GM20000 (cell line): Measurements from ENCODE around the gene KANK2.

Source experiments
- DNase-seq: peaks from one replicate; pipeline ENCODE4 v3.0.0; 2012; ENCODE audit warnings: low spot score
- TF ChIP-seq, protein P1 (sequence below): IDR thresholded peaks from 2 replicates; pipeline ENCODE4 v1.5.1; 2012; ENCODE audit warnings: mild to moderate bottlenecking, control low read depth; ENCODE audit errors: extremely low read depth, missing control alignments

Gene KANK2

DNA sequence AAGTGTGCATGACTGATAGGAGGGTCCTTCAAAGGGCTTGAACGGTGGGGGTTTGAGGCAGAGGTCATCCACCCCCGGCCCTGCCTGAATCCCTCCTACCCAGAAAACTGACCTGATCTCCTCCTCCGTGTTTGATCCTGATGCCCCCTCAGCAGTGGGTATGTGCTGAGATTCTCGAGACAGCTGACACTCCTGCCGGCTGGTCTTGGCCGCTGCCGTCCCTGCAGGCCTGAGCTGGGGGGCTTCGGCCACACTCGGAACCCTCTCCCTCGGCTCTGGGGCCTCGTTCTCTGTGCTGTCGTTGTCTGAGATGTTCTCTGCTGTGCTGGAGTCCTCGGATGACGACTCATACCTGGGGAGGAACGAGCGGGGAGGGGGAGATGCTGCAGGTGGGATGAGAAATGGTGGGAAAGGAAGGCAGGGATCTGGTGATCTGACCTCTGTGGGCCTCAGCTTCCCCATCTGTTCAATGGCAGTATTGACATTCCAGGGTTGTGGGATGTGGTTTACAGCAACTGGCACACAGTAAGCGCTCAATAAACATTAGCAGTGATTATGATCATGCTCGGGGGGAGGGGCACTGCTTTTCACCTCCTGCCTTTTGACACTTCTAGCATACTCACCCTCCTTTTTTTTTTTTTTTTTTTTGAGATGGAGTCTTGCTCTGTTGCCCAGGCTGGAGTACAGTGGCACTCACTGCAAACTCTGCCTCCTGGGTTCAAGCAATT is 20.7 kb downstream of the KANK2 start:
- TF ChIP-seq, protein P1, sequence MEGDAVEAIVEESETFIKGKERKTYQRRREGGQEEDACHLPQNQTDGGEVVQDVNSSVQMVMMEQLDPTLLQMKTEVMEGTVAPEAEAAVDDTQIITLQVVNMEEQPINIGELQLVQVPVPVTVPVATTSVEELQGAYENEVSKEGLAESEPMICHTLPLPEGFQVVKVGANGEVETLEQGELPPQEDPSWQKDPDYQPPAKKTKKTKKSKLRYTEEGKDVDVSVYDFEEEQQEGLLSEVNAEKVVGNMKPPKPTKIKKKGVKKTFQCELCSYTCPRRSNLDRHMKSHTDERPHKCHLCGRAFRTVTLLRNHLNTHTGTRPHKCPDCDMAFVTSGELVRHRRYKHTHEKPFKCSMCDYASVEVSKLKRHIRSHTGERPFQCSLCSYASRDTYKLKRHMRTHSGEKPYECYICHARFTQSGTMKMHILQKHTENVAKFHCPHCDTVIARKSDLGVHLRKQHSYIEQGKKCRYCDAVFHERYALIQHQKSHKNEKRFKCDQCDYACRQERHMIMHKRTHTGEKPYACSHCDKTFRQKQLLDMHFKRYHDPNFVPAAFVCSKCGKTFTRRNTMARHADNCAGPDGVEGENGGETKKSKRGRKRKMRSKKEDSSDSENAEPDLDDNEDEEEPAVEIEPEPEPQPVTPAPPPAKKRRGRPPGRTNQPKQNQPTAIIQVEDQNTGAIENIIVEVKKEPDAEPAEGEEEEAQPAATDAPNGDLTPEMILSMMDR: no peak
- no peak for DNase-seq

- TF ChIP-seq, protein P1: no peak
- no peak for DNase-seq
These were observed 21.4 kb downstream of the KANK2 start for GRCh38 chr19:11175920-11176319.

GRCh38 chr19:11174336-11174735 is 23.0 kb downstream of the KANK2 start:
- TF ChIP-seq, protein P1: no peak
- DNase-seq: no peak

DNA sequence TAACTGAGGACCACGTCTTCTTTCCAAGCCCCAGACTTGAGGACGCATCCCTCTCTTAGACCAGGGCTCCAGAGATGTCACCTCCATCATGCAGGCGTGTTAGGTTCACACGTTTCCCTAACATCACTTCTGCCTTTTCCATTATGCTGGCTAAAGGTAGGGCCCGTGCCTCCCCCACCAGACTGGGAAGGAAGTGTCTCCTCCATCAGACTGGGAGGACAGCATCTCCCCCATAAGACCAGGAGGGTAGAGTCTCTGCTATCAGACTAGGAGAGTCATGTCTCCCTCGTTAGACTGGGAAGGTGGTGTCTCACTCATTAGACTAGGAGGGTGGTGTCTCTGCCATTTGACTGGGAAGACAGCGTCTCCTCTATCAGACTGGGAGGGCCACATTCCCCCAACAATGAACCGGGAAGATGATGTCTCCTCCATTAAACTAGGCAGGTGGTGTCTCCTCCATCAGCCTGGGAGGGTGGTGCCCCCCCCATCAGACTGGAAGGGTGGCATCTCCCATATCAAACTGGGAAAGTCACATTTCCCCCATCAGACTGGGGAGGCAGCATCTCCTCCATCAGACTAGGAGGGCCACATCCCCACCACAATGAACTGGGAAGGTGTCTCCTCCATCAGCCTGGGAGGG is 23.7 kb downstream of the KANK2 start:
- no peak for DNase-seq
- TF ChIP-seq, protein P1: no peak

- DNase-seq: no peak
- TF ChIP-seq, protein P1: no peak
These were observed 24.8 kb downstream of the KANK2 start for GRCh38 chr19:11172576-11172975.

DNA sequence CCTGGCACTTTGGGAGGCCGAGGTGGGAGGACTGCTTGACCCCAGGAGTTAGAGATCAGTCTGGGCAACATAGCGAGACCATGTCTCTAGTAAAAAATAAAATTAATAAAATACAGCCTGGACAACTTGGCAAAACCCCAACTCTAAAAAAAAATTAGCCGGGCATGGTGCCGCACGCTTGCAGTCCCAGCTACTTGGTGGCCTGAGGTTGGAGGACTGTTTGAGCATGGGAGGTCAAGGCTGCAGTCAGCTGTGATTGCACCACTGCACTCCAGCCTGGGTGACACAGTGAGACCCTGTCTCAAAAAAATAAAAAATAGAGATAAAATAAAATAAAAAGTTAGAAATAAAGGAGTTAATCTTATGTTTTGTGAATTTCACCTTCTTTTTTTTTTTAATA is 26.2 kb downstream of the KANK2 start:
- DNase-seq: no peak
- TF ChIP-seq, protein P1: no peak

DNA sequence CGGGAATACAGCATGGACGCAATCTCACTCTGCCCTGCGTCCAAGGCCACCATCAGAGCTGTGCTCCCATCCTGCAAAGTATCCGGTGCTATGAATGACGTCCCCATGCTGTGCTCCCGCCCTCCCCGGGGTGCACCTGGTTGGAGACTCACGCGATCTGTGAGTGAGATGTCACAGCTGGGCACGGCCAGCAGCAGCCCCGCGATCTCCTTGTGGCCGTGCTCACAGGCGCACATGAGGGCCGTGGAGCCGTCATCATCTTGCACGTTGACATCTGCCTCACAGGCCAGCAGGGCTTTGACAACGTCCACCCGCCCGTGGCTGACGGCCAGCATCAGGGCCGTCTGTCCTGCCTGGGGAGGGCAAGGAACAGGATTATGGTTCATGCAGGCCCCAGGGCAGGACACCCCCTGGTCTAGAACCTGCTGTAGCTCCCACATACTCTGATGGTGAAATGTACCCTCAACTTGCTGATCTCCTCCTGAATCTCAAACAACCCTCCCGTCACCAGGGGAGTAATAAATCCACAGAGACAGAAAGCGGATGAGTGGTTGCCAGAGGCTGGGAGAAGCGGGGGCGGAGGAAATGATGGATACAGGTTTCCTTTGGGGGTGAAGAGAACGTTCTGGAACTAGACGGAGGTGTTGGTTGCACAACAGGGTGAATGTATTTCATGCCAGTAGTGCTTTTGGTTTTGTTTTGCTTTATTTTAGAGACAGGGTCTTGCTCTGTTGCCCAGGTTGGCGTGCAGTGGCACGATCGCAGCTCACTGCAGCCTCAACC is 27.3 kb downstream of the KANK2 start:
- TF ChIP-seq, protein P1: no peak
- DNase-seq: no peak
